ENCODE results near the gene TDO2.

GRCh38 chr4:155956461-155956860, 53.0 kb downstream of the TDO2 start:
- TF ChIP-seq CTCF (conservative IDR thresholded peaks at IDR 0.05 in 1 of 2, IDR thresholded peaks at IDR 0.05 in 1 of 2; ENCODE audit: low read depth in 1 of 2, low read length in 2 of 2), result no peak
- TF ChIP-seq EZH2 (IDR thresholded peaks at IDR 0.05; ENCODE audit: low read length, missing control alignments), result no peak

All from fibroblast of lung (primary cell).